Astrocyte (in vitro differentiated cells and primary cell): ENCODE data around the gene JMJD8.

Experiments used
- EZH2 ChIP-seq: IDR thresholded peaks from 2 replicates; pipeline ENCODE4 v1.6.1; 2012; ENCODE audit warnings: mild to moderate bottlenecking, low read length, inconsistent platforms; ENCODE audit not compliant: insufficient read depth
- TF ChIP-seq, protein P1 (sequence below): IDR thresholded peaks from 2 replicates; pipeline ENCODE4 v1.5.1; 2011; ENCODE audit warnings: low read depth, mild to moderate bottlenecking, inconsistent platforms, low read length, moderate library complexity; ENCODE audit not compliant: insufficient read depth

DNA sequence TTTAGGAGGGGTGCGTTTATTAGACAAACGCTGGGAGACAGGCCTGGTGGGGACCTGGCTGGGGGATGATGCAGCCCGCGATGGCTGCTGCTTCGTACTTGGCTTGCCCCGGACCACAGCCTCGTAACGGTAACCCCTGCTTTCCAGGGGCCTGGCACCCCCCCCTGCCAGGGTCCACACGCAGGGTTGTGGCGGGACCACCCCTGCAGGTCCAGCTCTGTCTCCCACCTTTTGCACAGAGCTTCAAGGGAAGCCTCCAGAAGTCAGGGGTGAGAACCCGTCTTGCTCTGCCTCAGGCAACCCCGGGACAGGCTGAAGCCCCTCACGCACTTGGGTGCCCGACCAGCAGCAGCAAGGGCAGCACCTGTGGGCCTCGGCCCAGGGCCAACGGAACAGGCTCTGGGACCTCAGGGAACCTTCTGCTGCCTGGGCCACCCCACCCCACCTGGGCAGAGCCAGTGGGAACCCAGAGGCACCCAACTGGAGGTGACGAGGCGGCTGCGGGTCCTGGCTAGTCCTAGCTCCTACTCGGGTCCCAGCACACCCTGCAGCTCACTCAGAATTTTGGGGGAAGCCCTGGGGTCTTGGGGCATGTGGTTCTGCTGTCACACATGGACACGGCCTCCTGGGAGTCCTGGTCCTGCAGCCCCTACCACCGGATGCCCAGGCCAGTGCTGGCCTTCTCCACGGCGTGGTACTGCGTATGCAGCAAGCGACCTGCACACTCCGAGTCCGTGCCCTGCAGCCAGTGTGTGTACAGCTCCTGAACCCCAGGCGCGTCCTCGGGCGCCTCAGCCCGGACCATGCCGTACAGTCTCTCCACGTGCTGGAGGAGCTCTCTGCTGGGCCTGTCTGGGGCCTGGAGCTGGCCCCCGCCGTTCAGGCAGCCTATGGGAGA lies 45.9 kb upstream of the JMJD8 start:
- TF ChIP-seq, protein P1, sequence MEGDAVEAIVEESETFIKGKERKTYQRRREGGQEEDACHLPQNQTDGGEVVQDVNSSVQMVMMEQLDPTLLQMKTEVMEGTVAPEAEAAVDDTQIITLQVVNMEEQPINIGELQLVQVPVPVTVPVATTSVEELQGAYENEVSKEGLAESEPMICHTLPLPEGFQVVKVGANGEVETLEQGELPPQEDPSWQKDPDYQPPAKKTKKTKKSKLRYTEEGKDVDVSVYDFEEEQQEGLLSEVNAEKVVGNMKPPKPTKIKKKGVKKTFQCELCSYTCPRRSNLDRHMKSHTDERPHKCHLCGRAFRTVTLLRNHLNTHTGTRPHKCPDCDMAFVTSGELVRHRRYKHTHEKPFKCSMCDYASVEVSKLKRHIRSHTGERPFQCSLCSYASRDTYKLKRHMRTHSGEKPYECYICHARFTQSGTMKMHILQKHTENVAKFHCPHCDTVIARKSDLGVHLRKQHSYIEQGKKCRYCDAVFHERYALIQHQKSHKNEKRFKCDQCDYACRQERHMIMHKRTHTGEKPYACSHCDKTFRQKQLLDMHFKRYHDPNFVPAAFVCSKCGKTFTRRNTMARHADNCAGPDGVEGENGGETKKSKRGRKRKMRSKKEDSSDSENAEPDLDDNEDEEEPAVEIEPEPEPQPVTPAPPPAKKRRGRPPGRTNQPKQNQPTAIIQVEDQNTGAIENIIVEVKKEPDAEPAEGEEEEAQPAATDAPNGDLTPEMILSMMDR: no peak
- TF ChIP-seq EZH2: no peak
